K562 (cell line): ENCODE results near the gene CREG2. TPM values are rescaled to one million over a fixed set of nuclear protein-coding genes. Genes with fewer than 3 reads are reported as not detected.

ENCODE experiments used
- CCAR2 ChIP-seq: fragments of 200-400 bp; formaldehyde crosslinking; IDR thresholded peaks from 2 replicates; pipeline ENCODE4 v1.6.1; 2017; ENCODE audit warnings: mild to moderate bottlenecking, low read depth, low read length
- HMGN3 ChIP-seq: IDR thresholded peaks from 2 replicates; pipeline ENCODE4 v1.6.1; 2011; ENCODE audit warnings: borderline replicate concordance, low read depth, mild to moderate bottlenecking, mixed read lengths, low read length; ENCODE audit not compliant: insufficient read length; ENCODE audit errors: extremely low read depth
- NONO ChIP-seq, 2 experiments: fragments of 200-400 bp in 1 of 2; fragments of 450-650 bp in 1 of 2; formaldehyde crosslinking in 1 of 2; IDR thresholded peaks; 2 replicates each; pipeline ENCODE4 v1.6.1; 2017; ENCODE audit warnings: low read depth in 2 of 2, mild to moderate bottlenecking in 2 of 2, moderate library complexity in 2 of 2, low read length in 1 of 2
- NR4A1 ChIP-seq, 2 experiments: fragments of 250-450 bp in 1 of 2; fragments of 450-650 bp in 1 of 2; sonication (Bioruptor Pico) in 1 of 2; IDR thresholded peaks; 2 replicates each; pipeline versions ENCODE4 v1.4.0 to v1.6.1; 2016 to 2020; ENCODE audit warnings: mild to moderate bottlenecking in 2 of 2, missing compliant biosample characterization in 1 of 2, missing genetic modification characterization in 1 of 2, moderate library complexity in 1 of 2
- SIX5 ChIP-seq, 2 experiments: IDR thresholded peaks; 2 replicates each; pipeline ENCODE4 v1.6.1; 2011; ENCODE audit warnings: low read length in 2 of 2, borderline replicate concordance in 1 of 2, low read depth in 1 of 2, mild to moderate bottlenecking in 1 of 2, moderate library complexity in 1 of 2; ENCODE audit not compliant: insufficient read depth in 1 of 2
- SP2 ChIP-seq: IDR thresholded peaks from 2 replicates; pipeline ENCODE4 v1.6.1; 2011; ENCODE audit warnings: mild to moderate bottlenecking, low read depth, low read length, moderate library complexity; ENCODE audit not compliant: poor library complexity, severe bottlenecking; ENCODE audit errors: extremely low read depth
- U2AF1 ChIP-seq: fragments of 200-400 bp; formaldehyde crosslinking; optimal IDR thresholded peaks from 2 replicates; pipeline ENCODE3; 2017; ENCODE audit warnings: mild to moderate bottlenecking, low read depth, low read length, moderate library complexity
- ZNF384 ChIP-seq: IDR thresholded peaks from 2 replicates; pipeline ENCODE4 v1.6.1; 2012; ENCODE audit warnings: low read depth, low read length, improper control_type of control experiment
- ZNF436 ChIP-seq: fragments of 250-450, 450-650 bp; sonication (Bioruptor Pico); formaldehyde crosslinking; IDR thresholded peaks from 2 replicates; pipeline ENCODE4 v1.7.0; 2020; ENCODE audit warnings: mild to moderate bottlenecking
- polyA plus RNA-seq, 8 experiments: library from polyadenylated mRNA; depleted of rRNA in 4 of 8; stranded (reverse) in 5 of 8; unstranded in 3 of 8; fragments of >200 nt; fragmentation: Nextera tagmentation in 2 of 8; fragmentation: Illumina TruSeq in 1 of 8; extraction: Ambion mirVana in 2 of 8; extraction: Trizol in 1 of 8; gene quantifications; 2 replicates each; pipeline versions ENCODE4 v1.2.1 to v1.2.3, GENCODE V29; 2011 to 2014; ENCODE audit warnings: inconsistent platforms in 1 of 8, missing spikeins in 1 of 8
- total RNA-seq, 7 experiments: library from RNA; depleted of rRNA in 6 of 7; stranded (reverse); fragments of >200 nt in 6 of 7; fragmentation: Illumina TruSeq in 2 of 7; extraction: Trizol in 2 of 7; gene quantifications; 2 replicates each; pipeline versions ENCODE4 v1.2.1 to v1.2.3, GENCODE V29; 2011 to 2021; ENCODE audit warnings: low replicate concordance in 1 of 7
- TF ChIP-seq, protein P1 (sequence below): fragments of 450-650 bp; IDR thresholded peaks from 2 replicates; pipeline ENCODE4 v1.6.1; 2016; ENCODE audit warnings: mild to moderate bottlenecking, moderate library complexity
- TF ChIP-seq, protein P2 (sequence below): IDR thresholded peaks from 3 replicates; pipeline ENCODE4 v1.6.1; 2011; ENCODE audit warnings: borderline replicate concordance, mild to moderate bottlenecking; ENCODE audit not compliant: insufficient read length, insufficient read depth

Gene CREG2
- total and polyA plus RNA-seq, 9 of the 15 experiments (the other 6 are each of a cell fraction or from before 2014, with no cell fraction given): not detected

DNA sequence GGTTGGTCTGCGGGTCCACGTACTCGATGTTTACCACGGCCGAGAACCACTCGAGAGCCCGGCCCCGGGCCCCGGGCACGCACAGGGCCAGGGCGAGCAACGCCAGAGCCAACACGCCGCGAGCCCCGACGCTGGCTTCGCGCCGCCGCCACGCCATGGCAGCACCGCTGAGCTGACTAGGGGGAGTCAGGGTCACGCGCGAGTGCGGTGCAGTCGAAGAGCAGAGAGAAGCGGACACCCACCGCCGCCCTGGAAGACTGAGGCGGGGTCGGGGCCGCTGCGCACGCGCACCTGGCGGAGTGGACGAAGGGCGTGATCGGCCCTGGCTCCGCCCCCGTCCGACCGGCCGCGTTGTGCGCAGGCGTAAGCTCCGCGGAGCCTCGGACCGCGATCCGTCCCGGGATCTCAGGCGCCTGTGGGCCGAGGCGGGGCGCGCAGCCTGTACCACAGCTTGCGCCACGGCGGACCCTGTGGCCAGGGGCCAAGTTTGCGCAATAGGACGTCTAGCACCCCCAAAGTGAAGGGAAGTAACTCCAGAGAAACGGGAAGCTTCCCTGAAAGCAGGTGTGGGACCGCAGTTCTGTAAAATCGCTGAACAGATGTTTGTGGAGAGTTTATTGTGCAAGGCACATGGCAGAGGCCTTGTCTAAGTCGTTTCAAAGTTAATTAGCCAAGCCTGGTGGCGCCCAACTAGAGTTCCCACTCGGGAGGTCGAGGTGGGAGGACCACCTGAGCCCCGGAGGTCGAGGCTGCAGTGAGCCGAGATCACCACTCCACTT, 78.7 kb downstream of the CREG2 start, which contains the start of gene RNF149 (continued):
- TF ChIP-seq, protein P1, sequence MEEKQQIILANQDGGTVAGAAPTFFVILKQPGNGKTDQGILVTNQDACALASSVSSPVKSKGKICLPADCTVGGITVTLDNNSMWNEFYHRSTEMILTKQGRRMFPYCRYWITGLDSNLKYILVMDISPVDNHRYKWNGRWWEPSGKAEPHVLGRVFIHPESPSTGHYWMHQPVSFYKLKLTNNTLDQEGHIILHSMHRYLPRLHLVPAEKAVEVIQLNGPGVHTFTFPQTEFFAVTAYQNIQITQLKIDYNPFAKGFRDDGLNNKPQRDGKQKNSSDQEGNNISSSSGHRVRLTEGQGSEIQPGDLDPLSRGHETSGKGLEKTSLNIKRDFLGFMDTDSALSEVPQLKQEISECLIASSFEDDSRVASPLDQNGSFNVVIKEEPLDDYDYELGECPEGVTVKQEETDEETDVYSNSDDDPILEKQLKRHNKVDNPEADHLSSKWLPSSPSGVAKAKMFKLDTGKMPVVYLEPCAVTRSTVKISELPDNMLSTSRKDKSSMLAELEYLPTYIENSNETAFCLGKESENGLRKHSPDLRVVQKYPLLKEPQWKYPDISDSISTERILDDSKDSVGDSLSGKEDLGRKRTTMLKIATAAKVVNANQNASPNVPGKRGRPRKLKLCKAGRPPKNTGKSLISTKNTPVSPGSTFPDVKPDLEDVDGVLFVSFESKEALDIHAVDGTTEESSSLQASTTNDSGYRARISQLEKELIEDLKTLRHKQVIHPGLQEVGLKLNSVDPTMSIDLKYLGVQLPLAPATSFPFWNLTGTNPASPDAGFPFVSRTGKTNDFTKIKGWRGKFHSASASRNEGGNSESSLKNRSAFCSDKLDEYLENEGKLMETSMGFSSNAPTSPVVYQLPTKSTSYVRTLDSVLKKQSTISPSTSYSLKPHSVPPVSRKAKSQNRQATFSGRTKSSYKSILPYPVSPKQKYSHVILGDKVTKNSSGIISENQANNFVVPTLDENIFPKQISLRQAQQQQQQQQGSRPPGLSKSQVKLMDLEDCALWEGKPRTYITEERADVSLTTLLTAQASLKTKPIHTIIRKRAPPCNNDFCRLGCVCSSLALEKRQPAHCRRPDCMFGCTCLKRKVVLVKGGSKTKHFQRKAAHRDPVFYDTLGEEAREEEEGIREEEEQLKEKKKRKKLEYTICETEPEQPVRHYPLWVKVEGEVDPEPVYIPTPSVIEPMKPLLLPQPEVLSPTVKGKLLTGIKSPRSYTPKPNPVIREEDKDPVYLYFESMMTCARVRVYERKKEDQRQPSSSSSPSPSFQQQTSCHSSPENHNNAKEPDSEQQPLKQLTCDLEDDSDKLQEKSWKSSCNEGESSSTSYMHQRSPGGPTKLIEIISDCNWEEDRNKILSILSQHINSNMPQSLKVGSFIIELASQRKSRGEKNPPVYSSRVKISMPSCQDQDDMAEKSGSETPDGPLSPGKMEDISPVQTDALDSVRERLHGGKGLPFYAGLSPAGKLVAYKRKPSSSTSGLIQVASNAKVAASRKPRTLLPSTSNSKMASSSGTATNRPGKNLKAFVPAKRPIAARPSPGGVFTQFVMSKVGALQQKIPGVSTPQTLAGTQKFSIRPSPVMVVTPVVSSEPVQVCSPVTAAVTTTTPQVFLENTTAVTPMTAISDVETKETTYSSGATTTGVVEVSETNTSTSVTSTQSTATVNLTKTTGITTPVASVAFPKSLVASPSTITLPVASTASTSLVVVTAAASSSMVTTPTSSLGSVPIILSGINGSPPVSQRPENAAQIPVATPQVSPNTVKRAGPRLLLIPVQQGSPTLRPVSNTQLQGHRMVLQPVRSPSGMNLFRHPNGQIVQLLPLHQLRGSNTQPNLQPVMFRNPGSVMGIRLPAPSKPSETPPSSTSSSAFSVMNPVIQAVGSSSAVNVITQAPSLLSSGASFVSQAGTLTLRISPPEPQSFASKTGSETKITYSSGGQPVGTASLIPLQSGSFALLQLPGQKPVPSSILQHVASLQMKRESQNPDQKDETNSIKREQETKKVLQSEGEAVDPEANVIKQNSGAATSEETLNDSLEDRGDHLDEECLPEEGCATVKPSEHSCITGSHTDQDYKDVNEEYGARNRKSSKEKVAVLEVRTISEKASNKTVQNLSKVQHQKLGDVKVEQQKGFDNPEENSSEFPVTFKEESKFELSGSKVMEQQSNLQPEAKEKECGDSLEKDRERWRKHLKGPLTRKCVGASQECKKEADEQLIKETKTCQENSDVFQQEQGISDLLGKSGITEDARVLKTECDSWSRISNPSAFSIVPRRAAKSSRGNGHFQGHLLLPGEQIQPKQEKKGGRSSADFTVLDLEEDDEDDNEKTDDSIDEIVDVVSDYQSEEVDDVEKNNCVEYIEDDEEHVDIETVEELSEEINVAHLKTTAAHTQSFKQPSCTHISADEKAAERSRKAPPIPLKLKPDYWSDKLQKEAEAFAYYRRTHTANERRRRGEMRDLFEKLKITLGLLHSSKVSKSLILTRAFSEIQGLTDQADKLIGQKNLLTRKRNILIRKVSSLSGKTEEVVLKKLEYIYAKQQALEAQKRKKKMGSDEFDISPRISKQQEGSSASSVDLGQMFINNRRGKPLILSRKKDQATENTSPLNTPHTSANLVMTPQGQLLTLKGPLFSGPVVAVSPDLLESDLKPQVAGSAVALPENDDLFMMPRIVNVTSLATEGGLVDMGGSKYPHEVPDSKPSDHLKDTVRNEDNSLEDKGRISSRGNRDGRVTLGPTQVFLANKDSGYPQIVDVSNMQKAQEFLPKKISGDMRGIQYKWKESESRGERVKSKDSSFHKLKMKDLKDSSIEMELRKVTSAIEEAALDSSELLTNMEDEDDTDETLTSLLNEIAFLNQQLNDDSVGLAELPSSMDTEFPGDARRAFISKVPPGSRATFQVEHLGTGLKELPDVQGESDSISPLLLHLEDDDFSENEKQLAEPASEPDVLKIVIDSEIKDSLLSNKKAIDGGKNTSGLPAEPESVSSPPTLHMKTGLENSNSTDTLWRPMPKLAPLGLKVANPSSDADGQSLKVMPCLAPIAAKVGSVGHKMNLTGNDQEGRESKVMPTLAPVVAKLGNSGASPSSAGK: peak; percentile 97
- no peak for TF ChIP-seq SP2
- TF ChIP-seq HMGN3: no peak
- TF ChIP-seq SIX5 (IDR thresholded peaks at IDR 0.05; ENCODE audit: borderline replicate concordance in 1 of 2, insufficient read depth in 1 of 2, low read depth in 1 of 2, low read length in 2 of 2): no peak
- TF ChIP-seq U2AF1: peak; percentile 44
- TF ChIP-seq NR4A1 (CRISPR knock-in tag; IDR thresholded peaks at IDR 0.05): peak; percentile 80; the same call in 1 of the 2 replicates
- no peak; the same call in 1 of the 2 replicates for TF ChIP-seq NR4A1 (tag; IDR thresholded peaks at IDR 0.05)
- TF ChIP-seq ZNF384: peak; percentile 34
- TF ChIP-seq ZNF436 (CRISPR knock-in tag): no peak
- peak in 1 of 2 experiments; percentile 50; a peak in 1 of 4 replicates for TF ChIP-seq NONO (IDR thresholded peaks at IDR 0.05; ENCODE audit: low read depth in 2 of 2, low read length in 1 of 2)
- TF ChIP-seq CCAR2: no peak
- TF ChIP-seq, protein P2, sequence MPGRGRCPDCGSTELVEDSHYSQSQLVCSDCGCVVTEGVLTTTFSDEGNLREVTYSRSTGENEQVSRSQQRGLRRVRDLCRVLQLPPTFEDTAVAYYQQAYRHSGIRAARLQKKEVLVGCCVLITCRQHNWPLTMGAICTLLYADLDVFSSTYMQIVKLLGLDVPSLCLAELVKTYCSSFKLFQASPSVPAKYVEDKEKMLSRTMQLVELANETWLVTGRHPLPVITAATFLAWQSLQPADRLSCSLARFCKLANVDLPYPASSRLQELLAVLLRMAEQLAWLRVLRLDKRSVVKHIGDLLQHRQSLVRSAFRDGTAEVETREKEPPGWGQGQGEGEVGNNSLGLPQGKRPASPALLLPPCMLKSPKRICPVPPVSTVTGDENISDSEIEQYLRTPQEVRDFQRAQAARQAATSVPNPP: no peak
